GM18499 (cell line): ENCODE results near the gene ERP44.
"Not testable (repeated sequence)": the region's sequence is repeated elsewhere in the genome, so short reads cannot be mapped to it uniquely, and the experiment has no call there.

Experiments
- ATAC-seq: cut with Tn5 transposase; IDR thresholded peaks from one replicate; pipeline ENCODE4 v1.9.1; 2021; ENCODE audit warnings: moderate number of reproducible peaks; ENCODE audit not compliant: insufficient read depth, unreplicated experiment

Gene ERP44

DNA sequence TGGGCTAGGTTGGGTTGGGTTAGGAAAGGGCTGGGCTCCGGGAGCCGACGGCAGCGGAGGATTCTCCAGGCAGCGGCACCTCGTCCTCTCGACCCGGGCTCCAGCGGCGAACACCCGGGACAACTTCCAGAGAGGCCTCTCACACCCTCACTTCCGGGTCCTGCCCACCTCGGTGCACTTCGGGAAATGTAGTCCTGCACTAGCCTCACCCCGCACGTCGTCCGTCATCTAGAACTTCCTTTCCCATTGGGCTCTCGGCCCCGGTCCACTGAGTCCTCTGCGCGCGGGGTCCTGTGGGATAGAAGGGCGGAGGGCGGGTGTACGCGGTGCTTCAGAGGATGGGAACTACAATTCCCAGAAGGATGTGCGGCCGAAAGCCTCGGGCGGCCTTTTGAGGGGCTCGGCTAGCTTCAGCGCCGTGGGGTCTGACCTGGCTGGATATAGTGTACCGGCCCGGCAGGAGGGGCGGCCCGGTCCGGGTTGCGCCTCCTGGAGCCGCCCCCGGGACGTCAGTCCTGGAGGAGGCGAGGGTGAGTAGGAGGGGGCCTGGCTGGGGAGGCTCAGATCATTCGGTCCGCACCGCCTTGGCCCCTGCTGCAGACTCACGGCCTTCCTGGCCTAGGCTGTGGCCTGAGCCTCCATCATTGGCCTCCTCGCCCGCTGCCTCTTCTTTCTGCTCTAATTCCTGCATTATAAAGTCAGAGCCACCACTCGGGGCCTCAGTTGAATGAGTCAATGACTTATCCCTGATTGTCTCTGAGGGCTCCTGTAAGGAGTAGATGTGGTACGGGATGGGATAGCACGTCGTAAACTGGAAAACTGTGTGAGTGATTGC lies at the start of gene ERP44, which contains the start of gene INVS:
ERP44 (minus strand) TSS at position 114 of the 835 bp plus-strand sequence. CDS start 160 bp downstream, outside the sequence.
INVS (plus strand) TSS at position 357 of the 835 bp plus-strand sequence. CDS start 5,279 bp downstream, outside the sequence.
- ATAC-seq = peak; percentile 91

DNA sequence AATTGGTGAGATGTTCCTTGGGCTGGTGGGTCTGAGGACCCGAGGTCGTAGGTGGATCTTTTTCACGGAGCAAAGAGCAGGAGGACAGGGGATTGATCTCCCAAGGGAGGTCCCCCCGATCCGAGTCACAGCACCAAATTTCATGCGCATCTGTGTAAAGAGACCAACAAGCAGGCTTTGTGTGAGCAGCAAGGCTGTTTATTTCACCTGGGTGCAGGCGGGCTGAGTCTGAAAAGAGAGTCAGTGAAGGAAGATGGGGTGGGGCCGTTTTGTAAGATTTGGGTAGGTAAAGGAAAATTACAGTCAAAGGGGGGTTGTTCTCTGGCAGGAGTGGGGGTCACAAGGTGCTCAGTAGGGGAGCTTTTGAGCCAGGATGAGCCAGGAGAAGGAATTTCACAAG lies 47.2 kb upstream of the ERP44 start:
- not testable (repeated sequence) for ATAC-seq

DNA sequence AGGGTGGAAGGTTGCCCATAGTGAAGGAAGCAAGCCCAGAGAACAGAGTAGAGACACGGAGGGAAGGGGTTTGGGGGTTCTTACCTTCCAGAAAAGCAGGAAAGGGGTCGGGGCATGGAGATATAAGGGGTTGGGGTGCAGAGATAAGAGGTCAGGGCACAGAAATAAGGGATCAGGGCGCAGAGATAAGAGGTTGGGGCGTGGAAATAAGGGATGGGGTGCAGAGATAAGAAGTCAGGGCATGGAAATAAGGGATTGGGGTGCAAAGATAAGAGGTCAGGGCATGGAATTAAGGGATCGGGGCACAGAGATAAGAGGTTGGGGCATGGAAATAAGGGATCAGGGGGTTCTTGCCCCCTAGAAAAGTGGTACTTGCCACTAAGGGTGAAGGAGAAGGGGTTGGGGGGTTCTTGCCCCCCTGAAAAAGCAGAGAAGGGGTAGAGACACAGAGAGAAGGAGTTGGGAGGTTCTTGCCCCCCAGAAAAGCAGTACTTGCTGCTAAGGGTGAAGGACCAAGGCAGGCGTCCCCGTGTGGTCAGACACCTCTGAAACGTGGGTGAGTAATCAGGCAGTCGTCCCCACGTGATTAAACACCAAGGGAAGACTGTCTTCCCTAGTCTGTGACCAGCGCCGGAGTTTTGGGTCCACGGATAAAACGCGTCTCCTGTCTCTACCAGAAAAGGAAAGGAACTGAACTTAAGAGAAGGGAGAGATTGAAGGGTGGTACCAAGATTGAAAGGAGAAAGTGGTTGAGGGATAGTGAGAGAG lies 46.6 kb upstream of the ERP44 start:
- ATAC-seq = not testable (repeated sequence)

DNA sequence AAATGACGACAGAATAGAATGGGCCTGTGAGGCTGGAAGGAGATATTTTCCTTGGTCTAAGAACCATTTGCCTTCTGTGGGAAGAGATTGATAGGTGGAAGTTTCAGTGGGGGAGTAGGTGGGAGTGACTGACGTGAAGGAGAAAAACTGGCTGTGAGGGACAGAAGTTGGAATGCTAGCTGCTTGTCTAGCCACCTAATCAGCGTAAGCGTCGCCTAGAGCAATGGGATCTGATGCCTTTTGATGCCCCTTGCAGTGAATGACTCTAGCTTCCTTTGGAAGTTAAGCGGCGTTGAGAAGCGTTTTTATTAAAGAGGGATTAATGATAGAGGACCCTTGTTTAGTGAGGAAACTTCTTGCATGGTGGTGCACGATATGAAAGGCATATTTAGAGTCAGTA lies 43.1 kb upstream of the ERP44 start:
- not testable (repeated sequence) for ATAC-seq

DNA sequence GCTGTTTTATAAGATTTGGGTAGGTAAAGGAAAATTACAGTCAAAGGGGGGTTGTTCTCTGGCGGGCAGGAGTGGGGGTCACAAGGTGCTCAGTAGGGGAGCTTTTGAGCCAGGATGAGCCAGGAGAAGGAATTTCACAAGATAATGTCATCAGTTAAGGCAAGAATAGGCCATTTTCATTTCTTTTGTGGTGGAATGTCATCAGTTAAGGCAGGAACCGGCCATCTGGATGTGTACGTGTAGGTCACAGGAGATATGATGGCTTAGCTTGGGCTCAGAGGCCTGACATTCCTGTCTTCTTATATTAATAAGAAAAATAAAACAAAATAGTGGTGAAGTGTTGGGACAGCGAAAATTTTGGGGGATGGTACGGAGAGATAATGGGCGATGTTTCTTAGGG lies 41.5 kb upstream of the ERP44 start:
- not testable (repeated sequence) for ATAC-seq

DNA sequence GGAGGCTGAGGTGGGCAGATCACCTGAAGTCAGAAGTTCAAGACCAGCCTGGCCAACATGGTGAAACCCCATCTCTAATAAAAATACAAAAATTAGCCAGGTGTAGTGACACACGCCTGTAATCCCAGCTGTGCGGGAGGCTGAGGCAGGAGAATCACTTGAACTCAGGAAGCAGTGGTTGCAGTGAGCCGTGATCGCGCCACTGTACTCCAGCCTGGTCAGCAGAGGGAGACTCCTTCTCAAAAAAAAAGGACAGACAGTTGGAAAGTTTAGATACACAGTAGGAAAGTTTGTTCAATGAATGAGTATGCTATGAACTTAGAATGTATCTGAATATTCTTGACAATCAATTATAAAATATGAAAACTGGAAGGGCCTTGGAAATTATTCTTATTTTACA lies 38.0 kb upstream of the ERP44 start:
- not testable (repeated sequence) for ATAC-seq

DNA sequence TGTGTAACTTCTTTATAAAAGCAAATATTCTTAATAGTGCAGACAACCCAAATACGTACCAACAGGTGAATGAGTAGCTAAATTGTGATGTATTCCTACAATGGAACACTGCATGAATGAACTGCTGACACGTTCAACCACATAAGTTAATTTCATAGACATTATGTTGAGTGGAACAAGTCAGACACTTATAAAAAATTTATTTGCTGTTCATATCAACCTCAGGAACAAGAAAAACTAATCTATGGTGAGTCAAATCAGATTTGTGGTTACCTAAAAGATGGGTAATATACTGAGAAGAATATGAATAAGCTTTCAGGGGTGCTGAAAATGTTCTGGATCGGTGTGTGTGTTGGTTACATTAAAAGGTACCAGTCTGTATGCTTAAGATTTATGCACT lies 35.9 kb upstream of the ERP44 start:
- no peak for ATAC-seq

DNA sequence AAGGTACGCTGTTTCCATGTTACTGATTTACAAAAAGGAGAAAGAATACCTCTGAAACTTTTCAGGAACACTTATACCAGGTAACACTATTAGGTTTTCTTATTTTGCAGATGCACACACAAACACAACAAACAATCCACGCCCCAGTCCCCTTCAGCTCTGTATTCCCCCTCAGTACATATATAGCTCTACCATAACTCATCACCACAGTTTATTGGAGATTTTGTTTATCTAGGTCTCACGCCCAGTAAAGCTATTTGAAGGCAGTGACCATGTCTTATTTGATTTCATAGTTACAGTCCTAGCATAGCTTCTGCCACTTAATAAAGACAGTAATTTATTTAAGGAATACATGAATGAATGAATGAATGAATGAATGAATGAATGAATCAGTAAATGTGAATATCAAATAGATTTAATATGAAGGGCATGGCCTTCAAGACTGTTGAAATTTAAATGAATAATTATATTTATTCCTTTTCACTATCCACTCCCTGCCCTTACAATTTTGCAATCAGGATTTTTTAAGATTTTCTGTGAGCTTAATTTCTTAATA lies 33.2 kb upstream of the ERP44 start:
- ATAC-seq = no peak

DNA sequence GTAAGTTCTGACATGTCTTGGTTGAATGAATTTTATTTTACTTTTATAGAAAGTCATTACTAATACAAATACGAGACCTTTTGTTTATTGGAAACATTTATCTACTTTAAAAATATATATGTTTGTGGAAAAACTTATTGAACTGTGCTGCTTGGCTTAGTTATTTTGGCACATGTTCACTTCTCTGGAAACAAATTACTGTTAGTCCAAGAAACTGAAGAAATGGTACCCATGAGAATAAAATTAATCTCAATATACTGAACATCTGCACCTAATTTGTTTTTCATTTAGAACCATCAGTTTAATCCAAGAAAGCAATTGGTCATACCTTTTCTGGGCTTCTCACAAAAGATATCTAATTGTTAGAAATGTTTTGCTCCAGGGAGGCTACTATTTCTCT lies 32.4 kb upstream of the ERP44 start:
- no peak for ATAC-seq

DNA sequence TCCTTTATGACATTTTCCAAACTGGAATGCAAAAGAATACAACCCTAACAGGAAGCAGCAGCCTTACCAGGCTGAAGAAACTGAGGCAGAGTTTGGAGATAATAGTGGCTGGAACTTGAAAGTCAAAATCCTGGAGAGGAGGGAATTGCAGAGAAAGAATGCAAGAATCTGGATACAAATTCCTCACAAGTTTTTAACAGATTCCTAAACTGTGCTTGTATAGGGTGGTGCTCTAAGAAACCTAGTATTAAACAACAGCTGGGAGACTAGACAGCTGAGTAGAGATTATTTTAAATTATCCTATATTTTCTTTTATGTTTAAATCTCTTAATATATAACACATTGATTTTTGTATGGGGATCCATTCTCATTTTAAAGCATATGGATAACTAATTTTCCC lies 31.0 kb upstream of the ERP44 start:
- no peak for ATAC-seq

DNA sequence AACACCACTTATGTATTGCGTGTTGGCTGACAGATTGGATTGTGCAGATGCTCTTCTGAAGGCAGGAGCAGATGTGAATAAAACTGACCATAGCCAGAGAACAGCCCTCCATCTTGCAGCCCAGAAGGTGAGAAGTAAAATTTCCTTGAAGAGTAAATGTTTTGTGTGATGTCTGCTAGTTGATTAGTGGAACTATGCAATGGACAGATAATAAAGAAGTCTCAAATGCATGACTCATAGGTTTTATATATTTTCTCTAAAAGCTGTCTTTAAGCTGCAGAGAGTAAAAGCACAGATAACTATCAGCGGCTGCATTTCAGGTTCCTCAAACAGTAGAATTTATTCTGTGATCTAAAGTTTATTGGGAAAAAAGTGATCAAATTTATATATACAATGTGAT lies 27.6 kb upstream of the ERP44 start:
- no peak for ATAC-seq

DNA sequence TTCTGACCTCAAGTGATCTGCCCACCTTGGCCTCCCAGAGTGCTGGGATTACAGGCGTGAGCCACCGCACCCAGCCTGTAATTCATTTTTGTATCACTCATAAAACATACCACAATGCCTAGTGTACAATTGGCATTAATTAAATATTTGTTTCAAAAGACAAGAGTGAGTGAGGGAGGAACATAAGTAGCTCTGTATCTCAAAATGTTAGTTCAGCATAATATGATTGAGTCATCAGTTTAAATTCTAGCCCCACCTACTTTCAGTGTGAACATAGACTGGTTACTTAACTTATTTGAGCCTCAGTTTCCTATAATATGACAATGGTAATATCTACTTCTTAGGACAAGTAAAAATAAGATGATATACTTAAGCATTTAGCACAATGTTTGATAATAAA lies 27.1 kb upstream of the ERP44 start:
- no peak for ATAC-seq

DNA sequence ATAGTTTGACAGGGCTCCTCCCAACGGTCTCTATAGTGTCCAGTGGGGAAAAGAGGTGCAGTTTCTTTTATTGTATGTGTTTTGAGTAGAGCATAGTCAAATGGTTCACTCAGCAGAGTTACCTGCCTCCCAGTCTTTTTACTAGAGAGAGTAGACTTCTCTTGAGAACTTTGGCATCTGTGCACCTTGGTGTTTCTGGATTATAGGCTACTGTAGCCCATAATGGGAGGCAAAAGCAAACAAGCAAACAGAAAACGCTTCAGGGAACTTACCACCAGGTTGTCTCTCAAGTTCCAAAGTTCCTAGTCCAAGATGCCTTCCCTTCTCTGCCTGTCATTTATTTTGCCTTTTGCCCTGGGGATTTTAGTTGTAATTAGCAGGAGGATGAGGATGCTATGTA lies 26.4 kb upstream of the ERP44 start:
- no peak for ATAC-seq

DNA sequence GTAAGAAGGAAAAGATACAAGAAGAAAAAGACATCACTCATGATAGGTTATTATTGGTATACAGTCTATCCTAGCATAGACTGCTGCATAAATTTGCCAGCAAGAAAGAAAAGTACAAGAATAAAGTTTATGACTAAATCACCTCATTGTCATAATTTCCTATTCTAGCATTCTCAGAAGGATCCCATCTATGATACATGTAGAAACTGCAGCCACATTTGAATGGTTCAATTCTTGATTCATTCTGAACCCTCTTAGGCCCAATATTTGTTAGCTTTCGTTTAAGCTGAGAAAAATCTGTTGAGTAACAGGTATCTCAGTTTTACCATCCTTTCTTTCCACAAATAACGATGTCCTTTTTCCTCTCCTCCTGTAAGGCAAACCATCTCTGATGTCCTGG lies 21.5 kb upstream of the ERP44 start:
- ATAC-seq = no peak

DNA sequence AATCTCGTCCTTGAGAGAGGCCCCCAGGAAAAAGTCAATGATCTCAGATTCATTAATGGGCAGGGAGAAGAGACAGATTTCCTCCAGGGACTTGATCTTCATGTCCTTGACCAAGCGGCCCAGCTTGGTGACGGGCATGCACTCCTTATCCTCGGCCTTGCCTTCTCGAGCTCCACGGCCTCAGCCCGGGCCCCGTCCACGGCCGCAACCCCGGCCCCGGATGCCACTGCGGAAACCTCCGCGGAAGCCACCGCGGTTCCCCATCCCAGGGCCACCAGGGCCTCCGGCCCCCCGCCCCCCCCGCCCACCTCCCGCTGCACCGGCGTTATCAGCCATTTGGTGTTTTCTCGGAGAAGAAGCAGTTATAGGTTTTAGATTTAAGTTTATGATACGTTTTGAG lies 18.5 kb upstream of the ERP44 start:
- ATAC-seq = no peak

DNA sequence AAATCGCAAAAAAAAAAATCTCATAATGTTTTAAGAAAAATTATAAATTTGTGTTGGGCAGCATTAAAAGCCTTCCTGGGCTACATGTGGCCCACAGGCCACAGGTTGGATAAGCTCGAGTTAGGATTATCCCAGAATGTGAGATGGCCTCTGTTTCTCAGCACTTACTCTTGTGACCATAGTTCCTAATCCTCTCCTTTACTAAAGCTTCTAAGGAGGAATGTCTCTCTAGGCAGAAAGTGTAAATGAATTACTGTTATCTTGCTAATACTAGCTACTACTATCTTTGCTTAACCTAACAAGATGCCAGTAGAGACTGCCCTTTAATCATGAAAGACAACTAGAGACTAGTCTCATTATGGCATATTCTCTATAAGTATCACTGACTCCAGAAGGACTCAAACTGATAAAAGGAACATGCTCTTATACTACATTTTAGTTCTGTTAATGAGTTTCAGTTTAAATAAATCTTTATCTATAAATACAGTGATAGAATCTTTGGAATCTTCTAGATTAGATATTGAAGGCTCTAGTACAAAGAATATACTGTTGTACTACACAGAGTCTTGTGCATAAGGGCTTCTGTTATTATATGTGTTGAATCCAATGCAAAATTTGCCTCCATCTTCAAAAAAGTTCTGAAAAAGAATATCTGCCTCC lies 14.0 kb upstream of the ERP44 start:
- no peak for ATAC-seq

DNA sequence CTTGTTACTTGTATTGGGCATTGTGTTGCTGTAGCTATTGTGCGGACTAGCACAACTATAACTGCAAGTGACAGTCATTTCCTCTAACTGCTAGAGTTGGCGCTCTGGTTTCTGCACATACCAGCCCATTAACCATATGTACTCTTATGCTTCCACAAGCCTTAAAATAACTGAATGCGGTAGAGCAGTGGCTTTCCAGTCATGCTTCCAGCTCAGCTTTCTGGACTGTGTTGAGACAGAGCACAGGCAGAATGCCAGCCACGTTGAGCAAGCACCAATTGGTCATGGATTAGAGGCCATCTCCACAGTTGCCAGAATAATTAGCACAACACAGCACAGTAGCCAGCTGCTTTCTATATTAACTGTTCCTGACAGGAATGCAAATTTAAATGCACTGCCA lies 12.4 kb upstream of the ERP44 start:
- no peak for ATAC-seq

DNA sequence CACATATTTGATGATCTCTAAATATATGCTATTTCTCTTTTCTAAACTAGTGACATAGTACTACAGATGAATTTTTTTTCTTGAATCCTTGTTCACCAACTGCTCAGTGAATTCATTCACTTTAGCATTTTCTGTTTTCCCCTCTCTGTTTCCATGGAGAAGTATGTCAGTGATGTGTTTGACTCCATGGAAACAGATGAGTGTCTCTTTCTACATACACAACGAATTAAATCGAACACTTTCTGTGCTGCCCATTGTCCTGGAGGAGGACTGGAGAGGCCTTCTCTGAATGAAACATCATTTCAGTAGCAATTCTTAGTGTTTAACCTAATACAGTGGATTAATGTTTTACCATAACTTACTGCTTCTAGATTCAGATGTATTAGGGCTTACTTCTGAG lies 9.8 kb upstream of the ERP44 start:
- ATAC-seq = no peak

DNA sequence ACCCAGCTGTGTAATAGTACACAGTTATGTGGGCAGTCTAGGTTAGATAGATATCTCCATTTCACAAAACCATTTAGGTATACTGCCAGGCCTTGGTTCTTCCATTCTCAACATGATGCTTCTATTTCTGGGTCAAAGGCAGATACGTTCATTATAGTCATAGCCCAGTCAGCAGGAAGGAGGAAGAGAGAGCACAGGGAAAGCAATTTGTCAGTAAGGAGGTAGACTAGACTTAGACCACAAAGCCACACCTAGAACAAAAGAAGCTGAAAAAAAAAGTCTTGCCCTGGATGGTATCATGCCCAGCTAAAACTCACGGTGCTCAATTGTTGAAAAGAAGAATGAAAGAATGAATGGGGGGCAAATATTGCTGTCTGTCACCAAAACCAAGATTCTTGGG lies 7.8 kb upstream of the ERP44 start:
- no peak for ATAC-seq

DNA sequence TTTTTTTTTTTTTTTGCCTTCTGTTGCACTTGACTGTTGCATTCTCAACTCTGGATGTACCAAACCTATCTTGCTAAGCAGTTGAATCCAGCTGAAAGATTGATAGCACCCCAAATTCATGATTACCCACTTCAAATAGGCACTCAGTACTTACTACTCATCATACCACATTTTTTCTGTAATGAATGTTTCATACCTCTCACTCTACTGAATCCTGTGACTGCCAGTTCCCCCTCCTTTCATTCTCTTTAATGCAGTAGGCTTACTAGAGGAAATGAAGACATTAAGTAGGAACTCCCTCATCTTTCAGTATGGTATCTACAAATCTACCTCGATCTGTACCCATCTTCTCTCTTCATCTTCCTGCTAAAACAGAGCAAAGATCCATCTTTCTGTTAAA lies 7.1 kb upstream of the ERP44 start:
- no peak for ATAC-seq

DNA sequence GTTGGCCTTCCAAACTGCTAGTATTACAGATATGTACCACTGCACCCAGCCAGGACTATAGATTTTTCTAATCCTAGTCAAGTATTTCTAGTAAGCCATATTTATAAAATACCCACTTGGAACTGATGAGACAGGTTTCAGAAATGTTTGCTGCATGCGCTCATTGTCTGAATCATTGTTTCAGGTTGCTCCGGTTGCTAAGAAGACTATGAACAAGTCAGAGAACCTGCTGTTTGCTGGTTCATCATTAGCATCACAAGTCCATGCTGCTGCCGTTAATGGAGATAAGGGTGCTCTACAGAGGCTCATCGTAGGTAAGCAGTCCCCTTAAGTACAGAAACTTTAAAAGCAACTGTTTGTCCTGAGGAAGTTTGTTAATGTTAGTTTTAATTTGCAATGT lies 5.5 kb upstream of the ERP44 start:
- no peak for ATAC-seq
